ENCODE measurements around the gene STK39. TPM values are rescaled to one million over a fixed set of nuclear protein-coding genes. Genes with fewer than 3 reads are reported as not detected.

STK39 gene
- total RNA-seq, 4 donors from 2014 or later, result 17.4 to 27.6 (median 20.6) TPM

- intact Hi-C loops (cut with DNase I), result no loop called here
- Histone ChIP-seq H3K36me3 (no peaks in the 10 kb centered on the region), H3K9me3 (no peaks in the 10 kb centered on the region), H3K4me1 (peaks cover 0 to 34% (median 7%) of the 10 kb centered on the region in 3 donors), H3K27me3 (no peaks in the 10 kb centered on the region), H3K27ac (no peak overlapping the region), H3K4me3 (no peak overlapping the region)
- 75 to 86% methylated on average over 6 to 7 of the region's 7 CpGs for WGBS, 2 donors
- no peak for DNase-seq
- TF ChIP-seq CTCF (IDR thresholded peaks at IDR 0.05) (no peak), POLR2A (IDR thresholded peaks at IDR 0.05) (no peak)
These were observed 56.6 kb downstream of the STK39 start for GRCh38 chr2:168190590-168191336.

- no peak for DNase-seq
- no peaks in the 10 kb centered on the region for H3K36me3 ChIP-seq
- TF ChIP-seq POLR2A (IDR thresholded peaks at IDR 0.05) (no peak), CTCF (IDR thresholded peaks at IDR 0.05) (no peak)
- intact Hi-C loops (cut with DNase I), result no loop called here
- H3K4me3 ChIP-seq, result no peak overlapping the region
- no peaks in the 10 kb centered on the region for H3K9me3 ChIP-seq
- H3K4me1 ChIP-seq, result peaks cover 0 to 42% (median 7%) of the 10 kb centered on the region in 3 donors
- H3K27ac ChIP-seq, result no peak overlapping the region
- 73% methylated on average over 7 to 9 of the region's 9 CpGs for WGBS, 2 donors
- no peaks in the 10 kb centered on the region for H3K27me3 ChIP-seq
These were observed 57.4 kb downstream of the STK39 start for GRCh38 chr2:168189835-168190569.

- Histone ChIP-seq H3K4me1 (peaks cover 0 to 44% (median 5%) of the 10 kb centered on the region in 3 donors), H3K27me3 (no peaks in the 10 kb centered on the region), H3K9me3 (no peaks in the 10 kb centered on the region), H3K4me3 (no peak overlapping the region), H3K36me3 (no peaks in the 10 kb centered on the region), H3K27ac (no peak overlapping the region)
- intact Hi-C loops (cut with DNase I), result no loop called here
- 83% methylated on average over 2 of the region's 2 CpGs for WGBS, 2 donors
- no peak for TF ChIP-seq POLR2A (IDR thresholded peaks at IDR 0.05)
- TF ChIP-seq CTCF (IDR thresholded peaks at IDR 0.05), result no peak
- no peak for DNase-seq
These were observed 59.4 kb downstream of the STK39 start for GRCh38 chr2:168188002-168188401.

- no peaks in the 10 kb centered on the region for H3K36me3 ChIP-seq
- no peaks in the 10 kb centered on the region for H3K9me3 ChIP-seq
- no peak overlapping the region for H3K27ac ChIP-seq
- no peak for DNase-seq
- H3K4me3 ChIP-seq, result no peak overlapping the region
- intact Hi-C loops (cut with DNase I), result no loop called here
- H3K27me3 ChIP-seq, result no peaks in the 10 kb centered on the region
- 79 to 82% methylated on average over 2 of the region's 2 CpGs for WGBS, 2 donors
- TF ChIP-seq POLR2A (IDR thresholded peaks at IDR 0.05), result no peak
- no peak for TF ChIP-seq CTCF (IDR thresholded peaks at IDR 0.05)
- H3K4me1 ChIP-seq, result peaks cover 0 to 33% (median 2%) of the 10 kb centered on the region in 3 donors
These were observed 60.9 kb downstream of the STK39 start for GRCh38 chr2:168186452-168186851.

- H3K27ac ChIP-seq, result no peak overlapping the region
- intact Hi-C loops (cut with DNase I), result no loop called here
- no peaks in the 10 kb centered on the region for H3K9me3 ChIP-seq
- no peak for TF ChIP-seq CTCF (IDR thresholded peaks at IDR 0.05)
- no peak for TF ChIP-seq POLR2A (IDR thresholded peaks at IDR 0.05)
- no peak overlapping the region for H3K4me3 ChIP-seq
- no peak for DNase-seq
- H3K4me1 ChIP-seq, result peaks cover 0 to 39% (median 5%) of the 10 kb centered on the region in 3 donors
- no peaks in the 10 kb centered on the region for H3K27me3 ChIP-seq
- no peaks in the 10 kb centered on the region for H3K36me3 ChIP-seq
These were observed 61.7 kb downstream of the STK39 start for GRCh38 chr2:168185583-168186274.
